ENCODE measurements around the gene AP1G1.

DNA sequence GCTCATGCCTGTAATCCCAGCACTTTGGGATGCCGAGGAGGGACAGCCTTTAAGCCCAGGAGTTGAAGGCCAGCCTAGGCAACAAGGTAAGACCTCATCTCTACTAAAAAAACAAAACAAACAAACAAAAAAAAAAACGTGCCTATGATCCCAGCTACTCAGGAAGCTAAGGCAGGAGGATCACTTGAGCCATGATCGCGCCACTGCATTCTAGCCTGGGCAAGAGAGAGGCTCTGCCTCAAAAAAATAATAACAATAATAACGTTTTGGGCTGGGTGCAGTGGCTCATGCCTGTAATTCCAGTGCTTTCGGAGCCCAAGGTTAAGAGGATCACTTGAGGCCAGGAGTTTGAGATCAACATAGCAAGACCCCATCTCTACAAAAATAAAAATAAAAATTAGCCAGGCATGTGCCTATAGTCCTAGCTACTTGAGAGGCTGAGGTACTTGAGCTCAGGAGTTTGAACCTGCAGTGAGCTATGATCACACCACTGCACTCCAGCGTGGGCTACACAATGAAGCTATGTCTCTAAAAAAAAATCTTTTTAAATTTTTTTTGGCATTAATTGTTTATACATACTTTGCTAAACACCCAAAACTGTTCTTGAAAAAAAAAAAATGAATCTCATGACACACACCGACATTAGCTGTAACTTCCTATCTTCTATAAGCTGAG, 87.4 kb downstream of the AP1G1 start:
- TF ChIP-seq CTCF (optimal IDR thresholded peaks at IDR 0.05 in 1 of 3, IDR thresholded peaks at IDR 0.05 in 1 of 3, conservative IDR thresholded peaks at IDR 0.05 in 1 of 3; ENCODE audit: extremely low read depth in 1 of 3, insufficient read depth in 2 of 3, low read length in 3 of 3) (no peak), EZH2 (IDR thresholded peaks at IDR 0.05; ENCODE audit: low read length) (no peak)

Data from keratinocyte (primary cell).